Activated naive CD8-positive, alpha-beta T cell treated with anti-CD3 and anti-CD28 coated beads for 36 hours (primary cell): ENCODE data around the gene PPP2R2B. TPM values are rescaled to one million over a fixed set of nuclear protein-coding genes. Genes with fewer than 3 reads are reported as not detected.
"Not testable (repeated sequence)": the region's sequence is repeated elsewhere in the genome, so short reads cannot be mapped to it uniquely, and the experiment has no call there.

ENCODE experiments used
- DNase-seq: peaks from one replicate; pipeline ENCODE4 v3.0.0; 2021
- H3K27ac Mint-ChIP-seq: one replicate; pipeline ENCODE4 v1.8.0; 2022; ENCODE audit warnings: mild to moderate bottlenecking, moderate library complexity, mixed read lengths
- H3K27me3 Mint-ChIP-seq: one replicate; pipeline ENCODE4 v1.8.0; 2022; ENCODE audit warnings: mild to moderate bottlenecking, mixed read lengths
- H3K36me3 Mint-ChIP-seq: one replicate; pipeline ENCODE4 v1.8.0; 2021; ENCODE audit warnings: mild to moderate bottlenecking, mixed read lengths
- H3K4me1 Mint-ChIP-seq: one replicate; pipeline ENCODE4 v1.8.0; 2021; ENCODE audit warnings: mixed read lengths
- H3K4me3 Mint-ChIP-seq: one replicate; pipeline ENCODE4 v1.8.0; 2022; ENCODE audit warnings: mild to moderate bottlenecking, moderate library complexity, mixed read lengths
- H3K9me3 Mint-ChIP-seq: one replicate; pipeline ENCODE4 v1.8.0; 2022; ENCODE audit warnings: mixed read lengths
- total RNA-seq, 2 experiments: library from RNA; stranded (reverse); gene quantifications; one replicate each; pipeline ENCODE4 v1.2.3, GENCODE V29; 2021

PPP2R2B gene
- total RNA-seq, 2 experiments from 2014 or later: 0.19 to 0.30 TPM

- H3K9me3 Mint-ChIP-seq: peaks cover 17% of the 10 kb centered on the region
- no peak overlapping the region for H3K4me3 Mint-ChIP-seq
Measured at GRCh38 chr5:146731909-146732659, 146.5 kb downstream of the PPP2R2B start.

GRCh38 chr5:146728746-146729145 is 149.8 kb downstream of the PPP2R2B start:
- not testable (repeated sequence) for H3K4me1 Mint-ChIP-seq, H3K27ac Mint-ChIP-seq, H3K36me3 Mint-ChIP-seq, H3K4me3 Mint-ChIP-seq, DNase-seq, H3K27me3 Mint-ChIP-seq
- peaks cover 14% of the 10 kb centered on the region for H3K9me3 Mint-ChIP-seq

More at GRCh38 chr5:146731909-146732659, 146.5 kb downstream of the PPP2R2B start:
- Mint-ChIP-seq H3K4me1 (no peaks in the 10 kb centered on the region), H3K36me3 (peaks cover 9% of the 10 kb centered on the region), H3K27ac (no peak overlapping the region), H3K27me3 (no peaks in the 10 kb centered on the region)
- no peak for DNase-seq

- no peaks in the 10 kb centered on the region for H3K4me1 Mint-ChIP-seq
- H3K27ac Mint-ChIP-seq: no peak overlapping the region
- H3K9me3 Mint-ChIP-seq: peaks cover 14% of the 10 kb centered on the region
- DNase-seq: no peak
- peaks cover 9% of the 10 kb centered on the region for H3K36me3 Mint-ChIP-seq
- no peaks in the 10 kb centered on the region for H3K27me3 Mint-ChIP-seq
- H3K4me3 Mint-ChIP-seq: no peak overlapping the region
Measured at GRCh38 chr5:146726891-146727290, 151.7 kb downstream of the PPP2R2B start.

GRCh38 chr5:146726020-146726419 is 152.5 kb downstream of the PPP2R2B start:
- Mint-ChIP-seq H3K4me3 (no peak overlapping the region), H3K4me1 (no peaks in the 10 kb centered on the region), H3K36me3 (peaks cover 9% of the 10 kb centered on the region), H3K9me3 (peaks cover 14% of the 10 kb centered on the region), H3K27me3 (no peaks in the 10 kb centered on the region), H3K27ac (no peak overlapping the region)
- no peak for DNase-seq

DNA sequence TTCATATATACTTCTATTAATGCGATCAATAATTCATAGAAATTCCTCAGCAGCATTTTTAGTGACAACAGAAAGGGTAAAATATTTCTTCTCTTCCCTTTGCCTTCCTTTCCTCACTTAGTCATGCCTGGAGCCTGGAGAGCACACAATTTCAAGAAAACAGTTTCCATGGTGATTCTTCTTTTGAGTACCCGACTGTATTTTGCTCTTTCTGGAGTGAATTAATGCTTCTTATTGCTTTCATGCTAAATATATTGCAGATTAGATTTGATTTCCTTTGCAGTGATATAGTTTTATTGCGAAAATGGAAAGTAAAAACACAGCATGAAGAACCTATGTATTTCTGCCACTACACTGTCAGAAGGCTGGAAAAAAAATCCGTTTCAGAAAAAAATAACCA is 153.5 kb downstream of the PPP2R2B start:
- H3K36me3 Mint-ChIP-seq: peaks cover 9% of the 10 kb centered on the region
- no peaks in the 10 kb centered on the region for H3K27me3 Mint-ChIP-seq
- H3K4me1 Mint-ChIP-seq: no peaks in the 10 kb centered on the region
- H3K27ac Mint-ChIP-seq: no peak overlapping the region
- DNase-seq: no peak
- H3K4me3 Mint-ChIP-seq: no peak overlapping the region
- H3K9me3 Mint-ChIP-seq: peaks cover 14% of the 10 kb centered on the region

GRCh38 chr5:146722361-146722779 is 156.2 kb downstream of the PPP2R2B start:
- Mint-ChIP-seq H3K36me3 (no peaks in the 10 kb centered on the region), H3K27me3 (no peaks in the 10 kb centered on the region), H3K4me1 (no peaks in the 10 kb centered on the region), H3K27ac (no peak overlapping the region), H3K4me3 (no peak overlapping the region), H3K9me3 (no peaks in the 10 kb centered on the region)
- DNase-seq: no peak

DNA sequence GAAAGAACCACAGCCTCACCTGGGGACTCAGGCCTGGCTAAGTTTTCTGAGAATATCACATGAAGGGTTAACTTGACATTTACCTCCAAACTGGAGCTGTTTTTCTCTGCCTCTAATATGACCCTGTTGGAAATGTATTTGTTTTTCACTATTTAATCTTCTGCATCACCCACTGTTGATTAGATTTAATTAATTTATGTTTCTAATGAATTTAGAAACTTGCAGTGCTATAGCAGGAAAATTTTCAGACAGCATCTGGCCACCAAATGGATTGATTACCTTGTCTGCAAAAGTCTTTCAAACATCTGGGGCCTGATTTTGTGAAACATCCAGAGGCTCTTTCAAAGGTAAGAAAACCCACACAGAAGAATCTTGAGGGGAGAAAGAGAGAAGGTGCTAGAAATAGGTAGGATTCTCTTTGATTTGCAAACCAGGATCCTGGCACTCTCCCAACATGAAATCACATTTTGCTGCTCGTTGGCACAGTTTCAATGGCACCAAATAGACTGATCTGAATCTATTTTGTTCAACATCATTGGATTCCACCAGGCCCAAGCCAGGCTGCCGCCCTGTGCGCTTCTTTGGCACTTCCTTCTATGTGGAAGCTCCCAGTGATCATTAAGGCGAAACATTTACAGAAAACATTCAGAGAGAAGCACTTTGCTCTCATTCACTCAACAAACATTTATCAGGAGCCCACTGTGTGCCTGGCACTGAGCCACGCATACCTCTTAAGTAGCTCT is 157.3 kb downstream of the PPP2R2B start:
- no peak for DNase-seq
- no peak overlapping the region for H3K4me3 Mint-ChIP-seq
- H3K9me3 Mint-ChIP-seq: no peaks in the 10 kb centered on the region
- no peaks in the 10 kb centered on the region for H3K36me3 Mint-ChIP-seq
- no peak overlapping the region for H3K27ac Mint-ChIP-seq
- H3K27me3 Mint-ChIP-seq: no peaks in the 10 kb centered on the region
- no peaks in the 10 kb centered on the region for H3K4me1 Mint-ChIP-seq

DNA sequence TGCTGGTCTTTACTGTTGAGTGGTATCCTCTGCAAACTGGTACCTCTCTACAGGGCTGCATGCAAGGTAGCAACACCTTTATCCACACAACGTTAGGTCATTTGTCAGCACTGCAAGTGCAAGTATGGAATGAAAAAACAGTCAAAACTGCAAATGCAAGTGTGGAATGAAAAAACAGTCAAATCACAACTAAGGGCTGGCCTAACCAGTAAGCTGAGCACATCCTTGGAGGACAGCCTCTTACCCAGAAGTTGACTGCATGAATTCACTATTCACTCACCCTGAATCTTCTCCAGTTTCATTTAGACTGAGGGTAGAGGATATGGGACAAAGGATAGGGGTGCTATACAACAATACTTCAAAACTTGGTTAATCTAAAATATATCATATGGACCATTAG is 158.4 kb downstream of the PPP2R2B start:
- DNase-seq: no peak
- no peaks in the 10 kb centered on the region for H3K9me3 Mint-ChIP-seq
- H3K27me3 Mint-ChIP-seq: no peaks in the 10 kb centered on the region
- H3K27ac Mint-ChIP-seq: no peak overlapping the region
- H3K36me3 Mint-ChIP-seq: no peaks in the 10 kb centered on the region
- no peak overlapping the region for H3K4me3 Mint-ChIP-seq
- no peaks in the 10 kb centered on the region for H3K4me1 Mint-ChIP-seq

DNA sequence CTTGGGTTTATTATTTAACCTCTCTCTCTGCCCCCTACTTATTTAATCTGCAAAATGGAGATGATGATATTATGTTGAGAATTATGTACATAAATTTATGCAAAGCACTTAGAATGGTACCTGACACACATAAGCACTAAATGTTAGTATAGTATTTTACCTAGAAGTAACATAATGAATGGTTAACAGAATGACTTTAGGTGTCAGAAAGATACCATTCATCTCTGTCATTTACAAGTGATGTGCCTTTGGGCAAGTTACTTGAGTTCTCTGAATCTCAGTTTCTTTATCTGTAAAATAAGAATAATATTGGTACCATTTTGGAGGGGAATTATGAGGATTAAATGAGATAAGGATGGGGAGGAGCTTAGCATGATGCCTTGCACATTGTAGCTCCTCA is 159.4 kb downstream of the PPP2R2B start:
- no peak for DNase-seq
- no peaks in the 10 kb centered on the region for H3K9me3 Mint-ChIP-seq
- no peaks in the 10 kb centered on the region for H3K36me3 Mint-ChIP-seq
- no peaks in the 10 kb centered on the region for H3K4me1 Mint-ChIP-seq
- H3K27ac Mint-ChIP-seq: no peak overlapping the region
- H3K4me3 Mint-ChIP-seq: no peak overlapping the region
- no peaks in the 10 kb centered on the region for H3K27me3 Mint-ChIP-seq

- no peaks in the 10 kb centered on the region for H3K4me1 Mint-ChIP-seq
- H3K9me3 Mint-ChIP-seq: no peaks in the 10 kb centered on the region
- no peak for DNase-seq
- no peak overlapping the region for H3K27ac Mint-ChIP-seq
- H3K27me3 Mint-ChIP-seq: no peaks in the 10 kb centered on the region
- H3K4me3 Mint-ChIP-seq: no peak overlapping the region
- H3K36me3 Mint-ChIP-seq: no peaks in the 10 kb centered on the region
Measured at GRCh38 chr5:146718609-146719008, 159.9 kb downstream of the PPP2R2B start.

DNA sequence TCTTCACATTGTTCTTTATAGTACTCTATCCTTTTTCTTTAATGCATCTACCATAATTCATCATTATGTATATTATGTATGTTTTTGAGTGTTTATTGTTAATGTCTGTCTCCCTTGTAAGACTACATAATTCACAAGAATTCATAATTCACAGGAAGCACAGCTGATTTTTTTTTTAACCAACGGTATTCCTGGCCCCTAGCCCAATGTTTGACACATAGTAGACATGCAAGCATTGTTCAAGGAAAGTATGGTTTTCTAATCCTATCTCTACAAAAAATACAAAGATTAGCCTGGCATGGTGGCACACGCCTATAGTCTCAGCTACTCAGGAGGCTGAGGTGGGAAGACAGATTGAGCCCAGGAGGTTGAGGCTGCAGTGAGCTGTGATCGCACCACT is 160.6 kb downstream of the PPP2R2B start:
- Mint-ChIP-seq H3K4me3 (no peak overlapping the region), H3K9me3 (no peaks in the 10 kb centered on the region), H3K27me3 (no peaks in the 10 kb centered on the region), H3K4me1 (no peaks in the 10 kb centered on the region), H3K36me3 (no peaks in the 10 kb centered on the region), H3K27ac (no peak overlapping the region)
- no peak for DNase-seq

GRCh38 chr5:146716636-146717035 is 161.9 kb downstream of the PPP2R2B start:
- no peaks in the 10 kb centered on the region for H3K36me3 Mint-ChIP-seq
- no peaks in the 10 kb centered on the region for H3K9me3 Mint-ChIP-seq
- no peak for DNase-seq
- H3K27ac Mint-ChIP-seq: no peak overlapping the region
- no peaks in the 10 kb centered on the region for H3K27me3 Mint-ChIP-seq
- no peaks in the 10 kb centered on the region for H3K4me1 Mint-ChIP-seq
- H3K4me3 Mint-ChIP-seq: no peak overlapping the region

DNA sequence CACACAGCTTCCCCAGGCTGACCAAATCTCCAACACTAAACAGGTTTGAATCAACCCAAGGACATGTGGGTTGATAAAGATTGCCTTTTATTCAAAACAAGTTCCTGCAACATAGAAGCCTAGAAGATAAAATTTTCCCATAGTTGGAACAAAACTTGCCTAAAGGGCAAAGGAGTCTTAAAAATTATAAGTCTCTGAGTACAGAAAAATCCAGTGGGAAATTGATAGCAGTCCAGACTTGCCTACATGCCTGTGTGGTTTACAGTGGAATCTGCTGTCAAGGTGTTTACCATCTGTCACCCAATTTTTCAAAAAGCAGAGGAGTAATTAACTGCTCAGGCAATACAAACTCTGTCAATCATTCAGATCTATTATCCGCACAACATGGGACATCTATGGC is 168.2 kb downstream of the PPP2R2B start:
- Mint-ChIP-seq H3K27me3 (no peaks in the 10 kb centered on the region), H3K36me3 (no peaks in the 10 kb centered on the region), H3K4me3 (no peak overlapping the region), H3K9me3 (no peaks in the 10 kb centered on the region), H3K4me1 (no peaks in the 10 kb centered on the region), H3K27ac (no peak overlapping the region)
- no peak for DNase-seq

DNA sequence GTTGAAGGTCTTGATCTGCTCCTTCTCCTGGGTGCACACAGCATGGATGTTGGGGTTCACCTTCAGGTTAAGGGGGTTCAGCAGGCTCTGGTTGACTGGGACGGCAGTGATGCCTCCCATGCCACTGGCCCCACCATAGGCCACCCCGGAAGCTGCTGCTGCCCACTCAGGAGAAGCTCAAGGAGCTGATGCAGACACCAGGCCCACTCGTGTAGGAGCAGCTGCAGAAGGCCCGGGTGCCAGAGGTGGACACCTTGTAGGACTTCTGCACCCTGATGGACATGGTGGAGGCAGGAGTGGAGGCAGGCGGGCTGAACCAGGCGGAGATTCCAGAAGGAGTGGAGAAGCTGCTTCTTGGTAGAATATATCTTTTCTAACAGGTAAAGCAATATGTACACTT is 171.2 kb downstream of the PPP2R2B start:
- no peak for DNase-seq
- H3K27ac Mint-ChIP-seq: no peak overlapping the region
- H3K4me1 Mint-ChIP-seq: peaks cover 2% of the 10 kb centered on the region
- no peaks in the 10 kb centered on the region for H3K9me3 Mint-ChIP-seq
- no peak overlapping the region for H3K4me3 Mint-ChIP-seq
- no peaks in the 10 kb centered on the region for H3K36me3 Mint-ChIP-seq
- no peaks in the 10 kb centered on the region for H3K27me3 Mint-ChIP-seq

GRCh38 chr5:146706321-146706972 is 172.1 kb downstream of the PPP2R2B start:
- no peak overlapping the region for H3K4me3 Mint-ChIP-seq
- H3K36me3 Mint-ChIP-seq: no peaks in the 10 kb centered on the region
- no peaks in the 10 kb centered on the region for H3K9me3 Mint-ChIP-seq
- no peak for DNase-seq
- no peak overlapping the region for H3K27ac Mint-ChIP-seq
- H3K27me3 Mint-ChIP-seq: no peaks in the 10 kb centered on the region
- peaks cover 2% of the 10 kb centered on the region for H3K4me1 Mint-ChIP-seq
